Measurements from ENCODE around the gene VTI1B. TPM values are rescaled to one million over a fixed set of nuclear protein-coding genes. Genes with fewer than 3 reads are reported as not detected.

Gene VTI1B
- total and polyA plus RNA-seq, 2 of the 4 experiments (the other 2 are of a cell fraction): 61.8 to 90.2 TPM

DNA sequence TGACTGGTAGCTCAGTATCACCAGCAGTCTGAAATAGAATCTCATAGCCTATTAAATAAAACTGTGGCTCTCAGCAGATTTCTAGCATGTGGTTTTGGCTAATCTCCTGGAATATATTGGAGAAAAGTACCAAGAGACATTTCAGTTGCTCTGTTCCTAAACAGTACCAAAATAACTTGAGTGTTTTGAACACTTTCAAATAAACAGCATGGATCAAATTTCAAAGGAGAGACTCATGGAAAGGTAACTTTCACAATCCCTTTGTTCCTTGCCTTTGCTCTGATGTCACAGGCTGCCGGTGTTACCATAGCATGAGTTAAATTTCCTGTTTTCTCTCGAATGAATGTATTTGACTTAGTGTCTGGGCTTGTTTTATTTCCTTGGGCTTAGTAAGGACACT, 51.3 kb downstream of the VTI1B start:
- Histone ChIP-seq H2BK120ac (ENCODE audit: low read depth, low read length) (peak overlapping the region; percentile 24; the same call in 1 of the 2 replicates), H3K4me1 (ENCODE audit: control insufficient read depth, insufficient read depth, low read length) (peaks cover 3% of the 10 kb centered on the region; the same call in 1 of the 2 replicates), H2BK15ac (ENCODE audit: low read depth, low read length) (no peak overlapping the region), H3K9ac (ENCODE audit: low read depth, low read length) (no peak overlapping the region), H3K56ac (ENCODE audit: extremely low read depth, insufficient read depth, low read length) (no peak overlapping the region), H3K4me2 (ENCODE audit: low read depth, low read length) (no peak overlapping the region; the same call in 1 of the 2 replicates), H3K14ac (replicated peaks; ENCODE audit: low read depth, low read length) (no peak overlapping the region), H2BK20ac (ENCODE audit: low read depth, low read length) (peak overlapping the region; percentile 43; the same call in 1 of the 2 replicates), H3K4me3 (ENCODE audit: insufficient read depth, low read depth, low read length) (no peak overlapping the region), H3K23ac (ENCODE audit: low read depth, low read length) (no peak overlapping the region), H4K91ac (ENCODE audit: insufficient read depth, low read depth, low read length) (no peak overlapping the region), H2AFZ (replicated peaks; ENCODE audit: low read length, poor library complexity) (peak overlapping the region; percentile 53), H3K27me3 (ENCODE audit: control insufficient read depth, insufficient read depth, low read length) (no peaks in the 10 kb centered on the region), H2AK9ac (replicated peaks; ENCODE audit: low read depth, low read length, poor library complexity) (no peak overlapping the region), H2BK5ac (ENCODE audit: low read depth, low read length, poor library complexity, severe bottlenecking) (peak overlapping the region; percentile 6), H3K79me1 (ENCODE audit: low read depth in 1 of 2, low read length in 2 of 2) (no peaks in the 10 kb centered on the region), H3K18ac (ENCODE audit: low read depth, low read length) (no peak overlapping the region; the same call in 1 of the 2 replicates), H3K9me1 (ENCODE audit: insufficient read depth, low read length) (no peaks in the 10 kb centered on the region), H4K8ac (ENCODE audit: low read depth in 2 of 2, low read length in 2 of 2) (peak overlapping the region in 1 of 2 experiments; percentile 45; a peak in 2 of 4 replicates), H4K20me1 (ENCODE audit: insufficient read depth, low read length) (no peaks in the 10 kb centered on the region), H4K5ac (ENCODE audit: low read depth, low read length) (no peak overlapping the region), H2AK5ac (ENCODE audit: low read depth, low read length) (no peak overlapping the region), H3K27ac (ENCODE audit: insufficient read depth, low read length) (no peak overlapping the region), H3K9me3 (ENCODE audit: control insufficient read depth, insufficient read depth, low read length) (no peaks in the 10 kb centered on the region), H3K36me3 (ENCODE audit: control insufficient read depth, insufficient read depth, low read length) (no peaks in the 10 kb centered on the region), H3K4ac (ENCODE audit: low read depth, low read length) (peak overlapping the region; percentile 12; the same call in 1 of the 2 replicates)
- TF ChIP-seq MAZ (IDR thresholded peaks at IDR 0.05; ENCODE audit: borderline replicate concordance, low read depth, low read length) (no peak), MXI1 (IDR thresholded peaks at IDR 0.05; ENCODE audit: borderline replicate concordance, low read depth, low read length) (no peak), BHLHE40 (IDR thresholded peaks at IDR 0.05; ENCODE audit: low read depth, low read length) (no peak), FOS (IDR thresholded peaks at IDR 0.05; ENCODE audit: low read depth, low read length) (no peak), RCOR1 (IDR thresholded peaks at IDR 0.05; ENCODE audit: insufficient replicate concordance, low read length) (no peak), RFX5 (IDR thresholded peaks at IDR 0.05; ENCODE audit: low read depth, low read length) (no peak), CHD1 (IDR thresholded peaks at IDR 0.05; ENCODE audit: low read depth, low read length) (no peak), POLR2A (IDR thresholded peaks at IDR 0.05; ENCODE audit: low read depth, low read length) (no peak), NFE2L2 (IDR thresholded peaks at IDR 0.05; ENCODE audit: low read depth, low read length) (no peak), SMC3 (IDR thresholded peaks at IDR 0.05; ENCODE audit: low read depth, low read length) (no peak), MAFK (IDR thresholded peaks at IDR 0.05; ENCODE audit: low read depth, low read length) (no peak)
- TF ChIP-seq, protein P1, sequence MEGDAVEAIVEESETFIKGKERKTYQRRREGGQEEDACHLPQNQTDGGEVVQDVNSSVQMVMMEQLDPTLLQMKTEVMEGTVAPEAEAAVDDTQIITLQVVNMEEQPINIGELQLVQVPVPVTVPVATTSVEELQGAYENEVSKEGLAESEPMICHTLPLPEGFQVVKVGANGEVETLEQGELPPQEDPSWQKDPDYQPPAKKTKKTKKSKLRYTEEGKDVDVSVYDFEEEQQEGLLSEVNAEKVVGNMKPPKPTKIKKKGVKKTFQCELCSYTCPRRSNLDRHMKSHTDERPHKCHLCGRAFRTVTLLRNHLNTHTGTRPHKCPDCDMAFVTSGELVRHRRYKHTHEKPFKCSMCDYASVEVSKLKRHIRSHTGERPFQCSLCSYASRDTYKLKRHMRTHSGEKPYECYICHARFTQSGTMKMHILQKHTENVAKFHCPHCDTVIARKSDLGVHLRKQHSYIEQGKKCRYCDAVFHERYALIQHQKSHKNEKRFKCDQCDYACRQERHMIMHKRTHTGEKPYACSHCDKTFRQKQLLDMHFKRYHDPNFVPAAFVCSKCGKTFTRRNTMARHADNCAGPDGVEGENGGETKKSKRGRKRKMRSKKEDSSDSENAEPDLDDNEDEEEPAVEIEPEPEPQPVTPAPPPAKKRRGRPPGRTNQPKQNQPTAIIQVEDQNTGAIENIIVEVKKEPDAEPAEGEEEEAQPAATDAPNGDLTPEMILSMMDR (conservative IDR thresholded peaks at IDR 0.05; ENCODE audit: low read depth, low read length): no peak
- TF ChIP-seq, protein P2, sequence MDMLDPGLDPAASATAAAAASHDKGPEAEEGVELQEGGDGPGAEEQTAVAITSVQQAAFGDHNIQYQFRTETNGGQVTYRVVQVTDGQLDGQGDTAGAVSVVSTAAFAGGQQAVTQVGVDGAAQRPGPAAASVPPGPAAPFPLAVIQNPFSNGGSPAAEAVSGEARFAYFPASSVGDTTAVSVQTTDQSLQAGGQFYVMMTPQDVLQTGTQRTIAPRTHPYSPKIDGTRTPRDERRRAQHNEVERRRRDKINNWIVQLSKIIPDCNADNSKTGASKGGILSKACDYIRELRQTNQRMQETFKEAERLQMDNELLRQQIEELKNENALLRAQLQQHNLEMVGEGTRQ (IDR thresholded peaks at IDR 0.05; ENCODE audit: low read depth, low read length): no peak
- BruUV-seq (replicated peaks): no TSS peak
- WGBS, 2 experiments (ENCODE audit: extremely low coverage in 2 of 2, insufficient read length in 1 of 2): 60% methylated on average over 1 of the region's 2 CpGs; no CpG with 5 or more reads in 1 of the 2 experiments
- DNase-seq (no peak), ATAC-seq (ENCODE audit: low read depth) (peak; percentile 7)
- dilution Hi-C loops (cut with HindIII; ENCODE audit: low sequenced_read_pairs, unreplicated experiment) (no loop called here), in situ Hi-C loops (cut with MboI; ENCODE audit: low sequenced_read_pairs) (loop anchor here (5.0 kb wide), 1 partner anchor 44 kb away; no protein-coding TSS in a partner anchor), intact Hi-C loops (cut with micrococcal nuclease) (no loop called here)
- ChIA-PET CTCF (interaction anchor here (0.6 to 1.0 kb wide), 2 partner anchors 81 to 526 kb away, joined by 3 to 6 read pairs; no protein-coding TSS in a partner anchor), POLR2A (ENCODE audit: unreplicated experiment) (no interaction called here)

Measured in IMR-90 (cell line).